RWPE2 (cell line): ENCODE results near the gene HMHB1.

Source experiments
- ATAC-seq: fragments of 200-7000 bp; cut with Tn5 transposase; 3 replicates; pipeline ENCODE4 v1.9.1; 2021; ENCODE audit warnings: low read depth
- DNase-seq: peaks from one replicate; pipeline ENCODE4 v3.0.0-alpha.2; 2020; ENCODE audit warnings: low spot score
- H3K27ac ChIP-seq: fragments of 450-650 bp; 2 replicates; pipeline ENCODE4 v1.5.1; 2017; ENCODE audit warnings: mild to moderate bottlenecking; ENCODE audit not compliant: poor library complexity, severe bottlenecking
- H3K27me3 ChIP-seq: fragments of 250-450 bp; sonication (Bioruptor Pico); 2 replicates; pipeline ENCODE4 v1.5.1; 2021; ENCODE audit warnings: mild to moderate bottlenecking, moderate library complexity; ENCODE audit not compliant: insufficient read depth, poor library complexity, severe bottlenecking
- H3K36me3 ChIP-seq: fragments of 250-450 bp; sonication (Bioruptor Pico); 2 replicates; pipeline ENCODE4 v1.5.1; 2020; ENCODE audit warnings: low read depth, mild to moderate bottlenecking, moderate library complexity
- H3K4me1 ChIP-seq: fragments of 250-450 bp; sonication (Bioruptor Pico); 2 replicates; pipeline ENCODE4 v1.5.1; 2021; ENCODE audit warnings: mild to moderate bottlenecking, moderate library complexity; ENCODE audit not compliant: insufficient read depth, poor library complexity, severe bottlenecking
- H3K4me3 ChIP-seq: fragments of 250-450 bp; sonication (Bioruptor Pico); 2 replicates; pipeline ENCODE4 v1.5.1; 2021; ENCODE audit warnings: mild to moderate bottlenecking, moderate library complexity; ENCODE audit not compliant: severe bottlenecking
- H3K9me3 ChIP-seq: fragments of 250-450 bp; sonication (Bioruptor Pico); 2 replicates; pipeline ENCODE4 v1.5.1; 2021; ENCODE audit warnings: mild to moderate bottlenecking, moderate library complexity; ENCODE audit not compliant: severe bottlenecking
- TF ChIP-seq, protein P1 (sequence below): fragments of 450-650 bp; IDR thresholded peaks from one replicate; pipeline ENCODE4 v1.5.1; 2017; ENCODE audit warnings: mild to moderate bottlenecking, moderate library complexity; ENCODE audit not compliant: poor library complexity, severe bottlenecking

Gene HMHB1

DNA sequence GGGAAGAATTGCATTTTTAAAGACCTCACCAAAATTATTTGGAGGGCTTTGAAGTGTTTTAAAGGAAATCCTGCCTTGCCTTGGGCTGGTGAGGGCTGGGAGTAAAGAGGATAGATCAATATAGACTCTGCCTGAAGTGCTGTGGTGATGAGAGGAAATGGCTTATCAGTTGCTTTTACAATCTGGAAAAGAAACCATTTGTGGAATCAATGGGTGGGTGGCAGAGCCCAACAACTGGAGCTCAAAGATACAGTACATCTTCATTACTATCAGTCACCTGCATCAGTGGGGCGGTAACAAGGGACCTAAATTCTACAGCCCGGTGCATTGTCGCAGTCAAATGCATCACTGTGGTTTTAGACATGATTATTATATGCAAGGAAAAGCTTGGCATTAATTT is 41.5 kb upstream of the HMHB1 start:
- no peak for DNase-seq
- H3K27ac ChIP-seq, result no peak overlapping the region
- H3K27me3 ChIP-seq, result no peaks in the 10 kb centered on the region
- no peak for ATAC-seq
- no peak overlapping the region for H3K4me3 ChIP-seq
- H3K4me1 ChIP-seq, result no peaks in the 10 kb centered on the region
- no peaks in the 10 kb centered on the region for H3K9me3 ChIP-seq
- TF ChIP-seq, protein P1, sequence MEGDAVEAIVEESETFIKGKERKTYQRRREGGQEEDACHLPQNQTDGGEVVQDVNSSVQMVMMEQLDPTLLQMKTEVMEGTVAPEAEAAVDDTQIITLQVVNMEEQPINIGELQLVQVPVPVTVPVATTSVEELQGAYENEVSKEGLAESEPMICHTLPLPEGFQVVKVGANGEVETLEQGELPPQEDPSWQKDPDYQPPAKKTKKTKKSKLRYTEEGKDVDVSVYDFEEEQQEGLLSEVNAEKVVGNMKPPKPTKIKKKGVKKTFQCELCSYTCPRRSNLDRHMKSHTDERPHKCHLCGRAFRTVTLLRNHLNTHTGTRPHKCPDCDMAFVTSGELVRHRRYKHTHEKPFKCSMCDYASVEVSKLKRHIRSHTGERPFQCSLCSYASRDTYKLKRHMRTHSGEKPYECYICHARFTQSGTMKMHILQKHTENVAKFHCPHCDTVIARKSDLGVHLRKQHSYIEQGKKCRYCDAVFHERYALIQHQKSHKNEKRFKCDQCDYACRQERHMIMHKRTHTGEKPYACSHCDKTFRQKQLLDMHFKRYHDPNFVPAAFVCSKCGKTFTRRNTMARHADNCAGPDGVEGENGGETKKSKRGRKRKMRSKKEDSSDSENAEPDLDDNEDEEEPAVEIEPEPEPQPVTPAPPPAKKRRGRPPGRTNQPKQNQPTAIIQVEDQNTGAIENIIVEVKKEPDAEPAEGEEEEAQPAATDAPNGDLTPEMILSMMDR, result no peak
- H3K36me3 ChIP-seq, result no peaks in the 10 kb centered on the region

DNA sequence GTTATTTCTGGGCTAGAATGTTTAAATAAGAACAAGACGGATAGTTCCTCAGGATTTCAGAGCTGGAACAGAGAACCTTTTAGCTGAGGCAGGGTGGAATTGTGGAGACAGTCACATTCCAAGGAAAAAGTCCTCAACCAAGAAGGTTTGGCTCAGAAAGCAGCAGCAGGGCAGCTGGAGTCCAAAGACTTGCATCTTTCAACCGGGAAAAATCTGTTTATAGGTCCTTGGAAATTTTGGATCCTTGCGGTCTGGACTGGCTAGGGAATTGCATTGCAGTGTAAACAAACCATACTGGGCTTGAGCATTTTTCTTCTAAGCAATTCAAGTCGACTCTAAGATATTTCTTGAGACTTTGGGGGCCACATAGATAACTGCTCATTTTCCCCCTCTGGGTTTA is 40.8 kb upstream of the HMHB1 start:
- Histone ChIP-seq H3K27me3 (no peaks in the 10 kb centered on the region), H3K27ac (no peak overlapping the region), H3K9me3 (no peaks in the 10 kb centered on the region), H3K36me3 (no peaks in the 10 kb centered on the region), H3K4me1 (no peaks in the 10 kb centered on the region), H3K4me3 (no peak overlapping the region)
- TF ChIP-seq, protein P1, result no peak
- DNase-seq, result no peak
- no peak for ATAC-seq

DNA sequence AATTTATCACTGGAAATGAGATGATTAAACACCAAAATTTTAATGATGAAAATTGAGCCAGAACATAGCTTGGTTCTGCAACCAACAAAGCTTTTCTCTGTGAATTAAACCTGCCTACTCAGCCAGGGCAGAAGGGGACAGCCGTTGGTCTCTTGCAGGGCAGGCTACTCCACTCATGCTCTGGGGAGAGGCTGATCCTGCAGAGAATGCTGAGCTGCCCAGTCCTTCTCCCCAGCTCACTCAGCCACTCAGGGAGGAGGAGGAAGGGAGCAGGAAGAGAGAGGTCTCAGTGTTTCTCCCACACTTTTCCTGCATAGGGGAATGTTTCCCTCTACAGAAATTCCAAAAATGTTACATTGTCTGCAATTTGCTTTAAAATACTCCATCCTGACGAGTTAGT is 40.4 kb upstream of the HMHB1 start:
- DNase-seq (no peak), ATAC-seq (no peak)
- Histone ChIP-seq H3K27ac (no peak overlapping the region), H3K4me3 (no peak overlapping the region), H3K27me3 (no peaks in the 10 kb centered on the region), H3K4me1 (no peaks in the 10 kb centered on the region), H3K9me3 (no peaks in the 10 kb centered on the region), H3K36me3 (no peaks in the 10 kb centered on the region)
- TF ChIP-seq, protein P1, result no peak

DNA sequence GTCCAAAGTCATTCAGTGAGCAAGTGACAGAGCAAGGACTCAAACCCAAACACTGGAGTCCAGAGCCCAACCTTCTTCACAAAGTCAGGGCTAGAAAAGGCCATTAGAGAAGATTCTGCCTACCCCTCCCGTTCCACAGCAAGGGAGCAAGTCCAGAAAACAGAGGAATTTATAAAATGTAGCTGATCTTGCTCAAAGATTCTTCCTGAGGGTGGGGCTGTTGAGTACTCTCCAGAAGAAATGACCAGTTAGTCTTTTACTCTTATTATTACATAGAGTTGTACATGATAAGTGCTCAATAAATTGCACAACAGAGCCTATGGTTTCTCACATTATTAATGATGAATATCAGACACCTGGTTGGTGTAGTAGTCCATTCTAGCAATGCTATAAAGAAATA is 39.3 kb upstream of the HMHB1 start:
- Histone ChIP-seq H3K36me3 (no peaks in the 10 kb centered on the region), H3K9me3 (no peaks in the 10 kb centered on the region), H3K4me1 (no peaks in the 10 kb centered on the region), H3K27ac (no peak overlapping the region), H3K4me3 (no peak overlapping the region), H3K27me3 (no peaks in the 10 kb centered on the region)
- ATAC-seq (no peak), DNase-seq (no peak)
- TF ChIP-seq, protein P1, result no peak

DNA sequence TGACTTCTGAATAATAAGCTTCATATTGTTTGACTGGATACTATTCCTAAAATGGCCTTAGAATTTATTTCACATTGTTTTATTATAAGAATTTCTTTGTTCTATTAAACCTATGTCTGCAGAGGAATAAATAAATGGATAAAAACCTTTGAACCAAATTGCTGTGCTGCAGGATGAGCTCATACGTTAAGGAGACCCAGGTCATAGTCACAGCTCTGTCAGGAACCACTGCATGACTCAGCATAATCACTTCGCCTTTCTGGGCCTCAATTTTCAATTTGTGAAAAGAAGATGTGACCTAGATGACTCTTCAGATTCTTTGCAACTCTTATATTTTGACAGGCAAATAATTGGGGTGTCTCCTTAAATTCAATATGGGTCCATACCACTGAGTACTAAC is 36.7 kb upstream of the HMHB1 start:
- no peak for DNase-seq
- no peaks in the 10 kb centered on the region for H3K9me3 ChIP-seq
- H3K36me3 ChIP-seq, result no peaks in the 10 kb centered on the region
- no peaks in the 10 kb centered on the region for H3K4me1 ChIP-seq
- no peak overlapping the region for H3K4me3 ChIP-seq
- H3K27me3 ChIP-seq, result no peaks in the 10 kb centered on the region
- ATAC-seq, result no peak; the same call in 2 of the 3 replicates
- no peak overlapping the region for H3K27ac ChIP-seq
- TF ChIP-seq, protein P1, result no peak
